ENCODE measurements around the gene MOB1A.
A peak's percentile ranks its signal among the peaks of the same experiment; 100 is the strongest.
"Not testable (repeated sequence)": the region's sequence is repeated elsewhere in the genome, so short reads cannot be mapped to it uniquely, and the experiment has no call there.

MOB1A gene

DNA sequence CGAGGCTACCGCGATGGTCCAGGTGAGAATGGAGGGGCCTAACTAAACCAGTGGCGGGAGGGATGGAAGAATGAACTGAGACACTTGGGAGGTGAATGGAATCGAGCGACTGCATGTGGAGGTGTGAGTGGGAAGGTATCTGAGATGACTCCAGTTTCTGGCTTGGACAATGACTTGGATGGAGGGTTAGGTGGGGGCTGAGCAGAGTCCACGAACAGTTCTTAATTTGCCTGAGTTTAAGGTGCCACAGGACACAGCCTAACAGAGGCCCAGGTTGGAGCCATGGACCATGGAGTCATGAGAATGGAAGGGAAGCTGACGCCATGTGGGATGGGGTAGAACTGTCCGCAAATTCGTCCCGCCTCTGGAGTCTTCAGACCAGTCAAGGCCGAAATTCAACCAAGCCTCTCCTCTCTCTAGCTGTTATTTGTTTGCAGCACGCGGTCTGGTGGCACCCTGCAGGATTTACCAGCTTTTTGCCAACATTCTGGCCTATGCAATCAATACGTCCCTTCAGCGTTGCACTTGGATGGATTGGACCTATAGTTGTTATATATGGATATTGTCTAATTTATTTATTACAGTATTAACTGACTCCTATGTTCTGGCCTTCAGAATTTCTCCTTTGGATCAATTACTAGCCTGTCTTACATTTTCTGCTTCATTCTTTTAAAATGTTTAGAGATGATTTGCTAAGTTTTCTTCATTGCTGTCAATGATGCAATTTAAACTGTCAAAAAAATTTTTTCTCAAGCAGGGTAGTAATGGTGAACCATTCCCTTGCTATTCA is 30.0 kb downstream of the MOB1A start:
- DNase-seq, result no peak

DNA sequence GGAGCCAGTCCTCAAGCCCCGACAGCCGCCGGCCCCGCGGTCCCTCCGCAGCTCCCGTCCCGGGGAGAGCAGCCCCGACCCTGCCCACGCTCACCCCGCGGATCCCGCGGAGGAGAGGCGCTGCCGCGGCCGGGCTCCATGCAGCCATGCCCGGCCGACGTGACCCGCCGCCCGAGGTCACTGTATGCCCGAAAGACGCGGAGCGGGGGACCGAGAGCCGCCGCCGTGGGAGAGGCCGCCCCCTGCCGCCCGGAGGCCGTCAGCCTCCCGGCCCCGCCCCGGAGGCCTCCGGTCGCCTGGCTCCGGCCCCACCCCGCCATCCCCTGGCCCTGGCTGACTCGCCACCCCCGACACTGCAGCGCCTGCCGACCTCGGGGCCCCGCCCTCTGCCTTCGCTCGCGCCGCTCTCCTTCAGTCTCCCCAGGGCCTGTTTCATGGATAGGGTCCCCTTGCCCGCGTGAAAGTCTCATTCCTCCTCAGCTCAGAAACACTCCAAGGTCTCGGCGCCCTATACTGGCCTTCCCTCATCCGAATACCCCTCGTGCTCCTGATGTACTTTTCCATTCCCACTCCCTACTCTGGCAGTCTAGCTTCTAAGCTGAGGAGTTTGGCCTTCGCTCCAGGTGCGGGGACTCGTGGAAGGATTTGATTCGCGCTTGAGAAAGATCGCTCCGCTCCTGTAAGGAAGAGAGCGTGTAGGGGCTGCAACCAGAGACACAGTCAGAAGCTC is 30.8 kb downstream of the MOB1A start, which contains the start of gene BOLA3:
Gene BOLA3 (minus strand): TSS at position 186 of the 730 bp plus-strand sequence. CDS start 38 bp downstream, at position 148.
- peak; percentile 86 for DNase-seq

DNA sequence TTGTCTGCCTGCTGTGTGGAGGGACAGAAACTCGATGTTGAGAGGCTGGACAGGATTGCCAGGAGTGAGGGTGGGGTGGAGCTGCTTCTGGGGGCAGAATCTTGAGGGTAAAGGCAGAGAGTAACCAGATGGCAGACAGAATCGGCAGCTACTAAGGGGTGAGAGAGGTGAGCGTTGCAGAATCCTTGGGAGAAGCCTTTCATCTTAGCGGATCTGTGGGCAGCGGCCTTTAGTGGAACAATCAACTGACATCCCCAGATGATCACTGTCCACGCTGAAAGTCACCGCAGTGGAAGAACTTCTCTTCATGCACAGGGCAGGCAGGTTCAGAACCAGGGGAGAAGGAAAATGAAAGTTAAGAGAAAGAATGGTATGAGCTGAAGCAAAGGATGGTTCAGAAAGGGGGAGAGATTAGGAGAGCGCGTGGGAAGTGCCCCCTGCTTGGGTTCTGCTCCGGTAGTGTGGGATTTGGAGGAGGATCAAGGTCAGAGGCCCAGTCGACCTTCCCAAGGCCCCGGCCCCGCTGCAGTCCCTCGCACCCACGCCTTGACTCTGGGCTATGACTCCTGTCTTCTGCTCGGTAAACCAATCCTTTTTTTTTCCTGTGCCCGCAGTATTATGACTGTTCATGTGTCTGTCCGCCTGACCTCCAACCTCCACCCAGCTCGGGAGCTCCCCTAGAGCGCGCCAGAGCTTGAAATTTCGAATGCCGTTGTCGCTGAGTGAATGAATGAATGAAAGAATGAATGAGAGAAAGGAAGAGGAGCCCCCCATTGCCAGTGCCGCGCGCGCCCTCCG is 31.6 kb downstream of the MOB1A start:
- DNase-seq, result peak; percentile 42

DNA sequence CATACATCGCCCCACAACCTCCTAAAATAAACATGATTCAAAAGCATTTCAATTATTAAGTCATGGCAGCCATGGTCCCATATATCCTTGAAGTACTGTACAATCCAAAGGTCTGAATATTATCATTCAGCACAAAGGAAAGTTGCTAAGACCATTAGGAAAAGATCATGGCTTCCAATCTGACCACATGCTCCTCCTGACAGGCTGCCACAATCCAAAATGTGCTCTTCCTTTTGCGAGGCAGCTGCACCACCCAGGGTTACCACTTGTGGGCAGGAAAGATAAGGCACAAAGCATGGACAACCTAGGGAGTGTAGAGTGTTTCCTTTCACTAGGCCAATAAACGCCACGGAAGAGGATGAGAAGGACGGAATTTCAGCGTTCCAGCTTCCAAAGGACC is 36.3 kb downstream of the MOB1A start:
- no peak for DNase-seq

DNA sequence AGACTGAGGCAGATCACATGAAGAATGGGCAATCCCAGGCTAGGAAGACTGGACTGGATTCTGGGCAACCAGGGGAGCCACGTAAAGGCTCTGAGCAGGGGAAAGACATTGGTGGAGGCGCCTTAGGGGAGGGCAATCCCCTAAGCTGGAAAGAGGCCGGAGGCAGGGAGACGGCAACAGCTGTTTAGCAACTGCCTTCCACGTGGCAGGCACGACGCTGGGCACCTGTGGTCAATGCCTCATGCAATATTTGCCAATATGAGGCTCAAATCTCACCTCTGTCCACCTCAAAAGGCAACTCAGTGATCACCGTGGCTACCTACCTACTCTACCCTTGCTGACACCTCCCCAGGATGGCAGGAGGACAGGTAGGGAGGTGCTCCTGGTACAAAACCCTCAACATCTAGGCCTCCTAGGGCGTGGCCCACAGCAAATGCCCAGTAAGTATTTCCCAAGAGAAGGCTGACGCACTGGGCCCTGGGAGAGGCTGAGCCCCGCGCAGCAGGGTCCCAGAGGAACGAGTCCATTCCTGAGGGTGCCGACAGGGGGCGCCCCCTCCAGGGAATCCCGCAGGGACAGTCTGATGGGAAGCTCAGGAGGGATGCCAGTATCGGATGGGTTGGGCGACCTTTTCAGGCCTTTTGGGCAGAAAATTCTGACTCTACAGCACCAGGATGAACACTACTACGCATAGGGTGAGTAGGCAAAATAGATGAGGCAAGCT is 39.9 kb downstream of the MOB1A start:
- DNase-seq, result no peak

DNA sequence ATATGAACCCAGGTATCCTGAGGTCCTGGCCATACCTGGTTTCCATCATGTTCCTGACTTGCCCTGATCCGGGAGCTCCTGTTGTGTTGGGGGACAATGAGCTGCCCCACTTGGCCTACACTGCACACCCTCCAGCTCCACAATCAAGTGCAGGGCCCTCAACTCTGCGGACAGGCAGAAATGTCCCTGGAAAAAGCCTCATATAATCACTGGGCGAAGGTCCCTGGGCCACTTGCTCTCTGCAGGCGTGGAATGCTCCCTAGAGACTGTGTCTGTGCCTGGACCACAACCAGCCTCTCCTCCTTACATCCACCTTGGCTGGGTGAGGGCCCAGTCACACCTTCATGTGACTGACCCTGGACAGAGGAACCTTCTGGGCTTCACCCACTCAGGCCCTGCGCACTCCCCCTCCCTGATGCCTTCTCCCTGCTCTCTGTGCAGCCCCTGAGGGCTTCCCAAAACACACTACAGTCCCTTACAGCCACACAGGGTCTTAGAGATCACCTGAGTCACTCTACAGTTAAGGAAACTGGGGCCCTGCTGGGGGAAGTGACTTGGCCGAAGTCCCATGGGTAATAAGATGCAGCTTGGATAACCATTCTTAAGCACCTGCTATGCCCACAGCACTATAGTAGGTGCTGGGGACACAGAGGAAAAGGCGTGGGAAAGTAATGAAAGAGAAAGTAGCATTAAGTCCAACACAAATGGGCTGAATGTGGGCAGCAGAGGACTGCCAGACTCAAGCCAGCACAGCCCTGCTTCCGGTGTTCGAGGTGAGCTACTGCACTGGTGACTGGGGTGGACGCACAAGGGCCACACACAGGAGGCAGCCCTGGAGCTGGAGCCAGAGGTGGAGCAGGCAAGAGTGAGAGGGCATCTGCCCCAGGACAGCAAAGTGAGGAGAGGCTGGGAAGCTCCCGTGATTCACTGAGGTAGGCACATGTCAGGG is 40.8 kb downstream of the MOB1A start:
- no peak for DNase-seq

DNA sequence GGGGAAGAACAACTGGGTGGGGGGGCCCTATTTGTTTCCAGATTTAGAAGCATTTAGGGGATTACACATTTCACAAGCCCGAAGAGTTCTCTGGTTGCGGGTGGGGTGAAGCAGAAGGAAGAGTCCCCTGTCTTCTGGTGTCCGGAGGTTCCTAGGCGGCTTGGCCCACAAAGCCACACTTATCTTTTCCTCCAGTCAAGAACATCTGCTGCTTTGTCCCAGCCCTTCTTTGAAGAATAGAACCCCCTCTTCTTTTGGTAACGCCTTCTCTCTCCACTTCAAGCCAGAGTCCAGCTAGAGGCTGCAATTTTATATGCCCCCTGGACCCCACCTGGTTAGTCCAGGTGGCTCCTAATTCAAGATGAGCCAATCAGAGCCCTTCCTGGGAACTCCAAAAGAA is 46.8 kb downstream of the MOB1A start:
- no peak for DNase-seq

DNA sequence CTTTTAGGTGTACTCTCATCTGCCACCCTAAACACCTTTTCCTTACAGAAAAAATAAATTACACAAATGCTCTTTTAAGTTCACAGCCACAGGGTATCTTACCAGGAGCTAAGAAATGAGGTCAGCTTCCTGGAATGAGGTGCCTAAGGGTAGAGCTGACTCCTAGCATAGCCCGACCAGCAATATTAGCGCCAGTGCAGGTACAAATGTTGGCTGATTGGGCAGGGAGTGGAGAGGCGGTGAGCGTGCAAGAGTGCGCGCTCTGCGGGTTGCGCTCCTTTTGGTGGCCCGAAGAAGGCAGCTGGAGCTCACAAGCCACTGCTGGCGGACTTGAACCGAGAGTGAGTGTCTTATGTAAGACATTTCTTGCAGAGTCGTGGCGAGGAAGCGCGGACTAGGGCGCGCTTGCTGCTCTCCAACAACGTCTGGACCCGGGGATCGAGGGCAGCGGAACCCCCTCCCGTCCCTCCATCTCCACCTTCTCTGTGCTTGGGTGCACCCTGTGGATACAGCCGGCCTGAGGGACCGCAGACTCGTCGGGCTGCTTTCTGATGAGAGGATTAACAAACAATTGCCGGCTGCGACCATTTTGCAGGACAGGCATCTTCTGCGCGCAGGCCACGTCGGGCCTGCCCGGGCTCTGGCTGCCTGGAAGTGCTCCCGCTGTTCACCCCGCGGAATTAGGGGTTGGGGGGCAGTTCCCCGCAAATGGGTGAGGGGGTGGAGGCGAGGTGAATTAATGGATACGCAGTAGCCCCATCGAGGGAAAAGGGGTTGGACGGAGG is 48.3 kb downstream of the MOB1A start:
- no peak for DNase-seq

DNA sequence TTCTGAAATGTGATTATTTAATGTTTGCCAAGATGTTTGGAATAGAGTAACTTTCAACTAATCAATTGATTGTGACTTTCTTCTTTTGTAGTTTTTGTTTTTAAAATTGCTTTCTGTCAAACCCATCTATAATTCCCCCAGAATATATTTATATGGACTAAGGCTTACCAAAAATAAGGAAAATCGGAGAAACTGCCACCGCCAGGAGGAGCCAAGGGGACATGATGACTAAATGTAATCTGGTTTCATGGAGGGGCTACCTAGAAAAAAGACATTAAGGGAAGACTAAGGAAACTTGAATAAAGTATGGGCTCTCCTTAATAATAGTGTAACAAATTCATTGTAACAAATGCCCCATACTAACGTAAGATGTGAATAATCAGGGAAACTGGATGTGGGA is 50.5 kb downstream of the MOB1A start:
- DNase-seq, result no peak

DNA sequence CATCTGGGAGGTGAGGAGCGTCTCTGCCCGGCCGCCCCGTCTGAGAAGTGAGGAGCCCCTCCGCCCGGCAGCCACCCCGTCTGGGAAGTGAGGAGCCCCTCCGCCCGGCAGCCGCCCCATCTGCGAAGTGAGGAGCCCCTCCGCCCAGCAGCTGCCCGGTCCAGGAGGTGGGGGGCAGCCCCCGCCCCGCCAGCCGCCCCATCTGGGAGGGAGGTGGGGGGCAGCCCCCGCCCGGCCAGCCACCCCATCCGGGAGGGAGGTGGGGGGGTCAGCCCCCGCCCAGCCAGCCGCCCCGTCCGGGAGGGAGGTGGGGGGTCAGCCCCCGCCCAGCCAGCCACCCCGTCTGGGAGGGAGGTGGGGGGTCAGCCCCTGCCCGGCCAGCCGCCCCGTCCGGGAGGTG is 54.7 kb downstream of the MOB1A start:
- not testable (repeated sequence) for DNase-seq

DNA sequence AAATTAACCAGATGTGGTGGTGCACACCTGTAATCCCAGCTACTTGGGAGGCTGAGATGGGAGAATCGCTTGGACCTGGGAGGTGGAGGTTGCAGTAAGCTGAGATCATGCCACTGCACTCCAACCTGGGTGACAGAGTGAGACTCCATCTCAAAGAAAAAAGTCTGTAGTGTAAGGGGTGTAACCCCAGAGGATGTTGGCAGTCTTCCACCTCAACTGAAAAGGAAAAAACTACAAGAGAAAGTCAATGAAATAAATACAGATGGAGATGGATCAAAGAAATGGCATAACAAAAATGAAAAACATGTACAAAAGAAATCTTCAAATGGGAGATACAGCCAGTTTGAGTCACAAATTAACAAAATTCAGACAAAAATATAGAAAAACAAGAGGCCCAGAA is 56.8 kb downstream of the MOB1A start:
- not testable (repeated sequence) for DNase-seq

DNA sequence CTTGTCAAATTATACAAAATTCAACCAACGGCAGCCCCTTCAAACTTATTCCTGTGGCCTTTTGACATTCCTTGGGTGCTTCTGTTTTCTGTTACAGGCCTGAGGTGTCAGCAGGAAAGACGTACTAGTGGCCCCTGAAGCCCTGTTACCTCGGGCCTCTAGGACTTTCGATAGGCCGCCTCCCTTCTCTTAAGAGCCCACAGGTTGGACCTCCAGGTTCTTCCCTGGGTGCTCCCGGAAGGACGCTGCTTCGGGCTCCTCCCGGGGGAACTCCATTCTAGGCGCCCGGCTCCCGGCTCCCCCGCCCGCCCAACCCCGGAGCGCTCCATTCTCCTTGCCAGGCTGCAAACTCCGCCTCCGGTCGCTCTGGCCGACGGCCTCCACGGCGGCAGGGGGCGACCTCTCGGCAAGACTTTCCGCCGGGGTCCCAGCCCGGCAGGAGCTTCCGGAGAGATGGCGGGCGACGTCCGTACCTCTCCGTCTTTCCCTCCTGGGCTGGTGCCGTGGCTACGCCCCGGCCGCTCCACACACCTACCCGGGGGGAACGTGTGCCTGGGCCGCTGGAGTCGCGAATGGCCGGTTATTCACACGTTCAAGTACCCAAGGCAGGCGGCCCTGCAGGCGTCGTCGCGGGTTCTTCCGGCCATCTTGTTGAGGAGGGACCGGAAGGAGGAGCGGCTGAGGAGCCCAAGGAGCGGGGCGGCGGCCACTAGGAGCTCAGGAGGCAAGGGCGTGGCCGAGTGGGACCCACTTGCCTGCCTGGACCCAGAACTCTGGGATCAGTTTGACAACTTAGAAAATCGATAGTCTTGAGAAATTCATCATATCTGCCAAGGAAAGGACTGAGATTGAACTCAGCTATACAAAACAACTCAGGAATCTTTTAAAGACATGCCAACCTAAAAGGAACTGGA is 58.5 kb downstream of the MOB1A start:
- peak; percentile 88 for DNase-seq

DNA sequence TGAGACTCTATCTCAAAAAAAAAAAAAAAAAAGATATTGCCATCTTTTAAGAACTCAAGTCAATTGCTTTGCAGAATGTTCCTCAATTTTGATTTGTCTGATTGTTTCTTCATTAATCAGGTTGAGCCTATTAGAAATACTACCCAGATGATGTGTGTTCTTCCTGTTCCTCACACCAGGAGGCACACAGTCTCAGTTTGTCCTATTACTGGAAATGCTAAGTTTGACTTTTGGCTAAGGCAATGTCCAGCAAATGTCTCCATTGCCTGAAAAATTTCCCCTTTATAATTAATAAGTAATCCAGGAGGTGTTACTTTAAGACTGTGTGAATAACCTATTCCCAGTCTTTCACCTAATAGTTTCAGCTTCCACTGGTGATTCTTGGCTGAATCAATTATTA is 59.3 kb downstream of the MOB1A start:
- DNase-seq, result no peak

DNA sequence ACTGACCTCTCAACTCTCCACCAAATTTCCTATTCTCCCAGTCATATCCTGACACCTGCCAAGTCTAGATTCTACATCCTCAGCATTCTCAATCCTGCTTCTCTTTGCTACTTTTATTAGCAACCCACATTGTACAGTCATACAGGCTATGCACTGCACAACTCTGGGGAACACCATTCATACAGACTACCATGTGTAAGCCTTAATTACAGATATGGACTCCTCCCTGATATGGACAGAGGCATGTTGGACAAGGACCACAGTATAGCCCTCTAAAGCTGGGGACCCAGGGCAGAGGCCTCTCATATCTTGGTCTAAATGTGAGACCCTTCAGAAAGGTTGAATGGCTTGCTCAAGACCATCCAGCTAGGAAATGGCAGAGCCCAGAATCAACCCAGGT is 67.3 kb downstream of the MOB1A start:
- no peak for DNase-seq

DNA sequence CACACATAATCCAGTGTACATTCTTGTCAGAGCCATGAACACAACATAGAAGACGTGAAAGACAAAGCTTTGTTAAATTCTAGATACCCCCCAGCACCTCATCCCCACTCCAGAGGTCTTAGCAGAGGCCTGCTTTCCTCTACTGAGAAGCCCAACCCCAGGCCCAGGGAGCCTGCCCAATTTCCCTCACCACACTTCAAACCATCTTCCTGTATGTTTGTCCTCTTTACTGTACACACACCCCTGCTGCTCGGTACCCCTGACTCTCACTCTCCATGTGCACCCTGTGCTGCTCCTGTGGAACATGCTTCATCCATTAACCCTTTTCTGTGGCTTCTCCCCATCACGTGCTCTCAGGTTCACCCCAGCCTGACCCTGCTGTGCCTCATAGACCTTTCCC is 68.1 kb downstream of the MOB1A start:
- DNase-seq, result no peak

DNA sequence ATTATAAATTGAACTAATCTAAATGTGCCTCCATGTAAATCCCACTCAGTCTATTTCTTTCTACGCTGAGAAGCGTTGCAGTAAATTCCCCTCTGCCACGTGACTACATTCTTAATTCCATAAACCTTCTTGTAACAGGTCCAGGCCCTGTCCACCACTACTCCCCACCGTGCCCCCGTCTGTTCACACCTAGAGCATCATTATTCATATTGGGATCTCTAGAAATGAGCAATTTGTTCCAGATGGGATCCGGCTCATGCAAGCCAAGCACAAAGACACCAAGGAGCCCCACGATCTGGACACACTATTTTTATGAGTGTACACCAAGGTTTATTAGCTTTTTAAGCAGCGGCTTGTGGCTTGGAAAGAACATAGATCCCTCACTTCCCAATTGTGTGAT is 69.1 kb downstream of the MOB1A start:
- DNase-seq, result no peak

DNA sequence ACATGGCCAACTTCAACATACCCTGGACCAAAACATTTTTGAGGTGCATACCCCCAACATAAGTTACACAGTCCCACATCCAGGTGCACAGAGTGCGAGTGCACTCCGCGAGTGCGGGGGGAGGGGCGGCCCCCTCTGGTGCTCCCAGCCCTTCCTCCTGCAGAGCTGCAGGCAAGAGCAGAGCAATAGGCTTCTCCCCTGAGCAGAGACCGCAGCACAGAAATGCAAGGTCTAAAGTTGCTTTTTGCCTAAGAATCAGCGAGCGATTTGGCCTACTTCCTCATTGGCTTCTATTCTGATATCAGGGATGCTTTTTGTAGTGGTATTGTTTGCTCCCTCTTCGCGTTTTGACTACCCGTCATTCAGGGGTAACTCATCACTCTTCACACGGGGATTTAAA is 71.6 kb downstream of the MOB1A start:
- no peak for DNase-seq

DNA sequence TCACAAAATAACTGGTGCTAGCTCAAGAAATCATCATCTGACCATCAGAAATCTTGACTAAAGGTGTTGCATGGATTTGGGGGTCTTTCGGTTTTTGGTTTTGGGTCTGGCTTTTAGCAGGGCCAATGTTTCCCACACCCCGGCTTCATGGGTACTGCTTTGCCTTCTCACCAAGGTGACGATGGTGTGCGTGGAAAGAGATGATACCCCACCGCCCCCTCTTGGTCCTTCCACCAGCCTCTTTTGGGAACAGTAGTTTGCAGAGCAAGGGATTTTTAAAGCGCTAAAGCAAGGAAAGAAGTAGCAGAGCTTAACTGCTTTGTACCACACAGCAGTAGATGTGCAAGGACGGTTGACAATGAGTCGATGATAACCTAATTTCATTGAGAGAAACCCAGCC is 73.3 kb downstream of the MOB1A start:
- DNase-seq, result no peak

DNA sequence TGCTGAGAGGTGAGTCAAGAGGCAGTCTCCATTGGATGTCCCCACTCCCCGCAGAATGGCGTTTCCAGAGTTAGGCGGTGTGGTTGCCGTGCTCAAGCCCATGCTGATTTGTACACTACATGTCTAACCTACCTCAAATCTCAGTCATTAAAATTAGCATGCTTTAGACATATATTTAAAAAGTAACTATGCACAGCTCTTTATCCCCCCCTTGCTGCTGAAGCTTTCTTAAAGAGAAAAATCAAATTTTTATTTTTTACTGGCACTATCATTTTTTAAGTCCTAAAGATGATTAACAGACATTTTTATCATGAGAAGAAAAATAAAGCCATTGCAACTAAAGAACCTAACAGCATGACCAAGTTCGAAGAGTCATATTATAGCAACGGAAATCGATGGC is 73.8 kb downstream of the MOB1A start:
- DNase-seq, result no peak

DNA sequence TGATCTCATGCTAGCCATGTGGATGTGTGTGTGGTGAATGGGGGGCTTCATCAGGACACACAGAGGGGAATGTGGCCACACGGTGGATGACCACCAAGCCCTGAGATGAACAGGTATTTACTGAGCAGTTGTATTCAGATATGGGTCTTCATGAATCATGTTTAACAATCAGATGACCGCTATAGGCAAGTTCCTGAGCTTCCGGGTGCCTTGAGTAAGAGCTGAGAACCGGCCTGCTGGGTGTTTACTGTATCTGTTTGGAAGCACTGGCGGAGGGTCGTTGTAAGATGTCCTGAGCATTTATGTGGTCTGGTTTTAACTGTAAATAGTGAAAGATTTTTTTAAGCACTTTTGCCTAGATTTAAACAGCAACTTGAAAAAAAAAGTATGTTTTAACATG is 74.9 kb downstream of the MOB1A start:
- DNase-seq, result no peak
